Sigmoid colon (tissue), 4 donors: ENCODE data around the gene FAM53A.

Experiments used
- CTCF ChIP-seq, 4 experiments: fragments of 450-650 bp in 3 of 4; fragments of 200-600 bp in 1 of 4; IDR thresholded peaks; one replicate each; pipeline ENCODE4 v1.5.1; 2016 to 2019; ENCODE audit warnings: antibody characterized with exemption in 4 of 4, mild to moderate bottlenecking in 3 of 4, moderate library complexity in 2 of 4
- EP300 ChIP-seq, 4 donors: sonication (generic); formaldehyde crosslinking; IDR thresholded peaks; one replicate each; pipeline ENCODE4 v1.6.1; 2017; ENCODE audit warnings: antibody characterized with exemption in 4 of 4
- POLR2A ChIP-seq, 2 donors: fragments of 450-650 bp; IDR thresholded peaks; one replicate each; pipeline ENCODE4 v1.6.1; 2016; ENCODE audit warnings: antibody characterized with exemption in 2 of 2, mild to moderate bottlenecking in 2 of 2, moderate library complexity in 2 of 2

GRCh38 chr4:1599026-1599481, 85.1 kb downstream of the FAM53A start:
- TF ChIP-seq POLR2A (IDR thresholded peaks at IDR 0.05) (no peak), CTCF (IDR thresholded peaks at IDR 0.05) (no peak), EP300 (IDR thresholded peaks at IDR 0.05) (no peak)
